ENCODE measurements around the gene TPSG1.

Gene TPSG1

DNA sequence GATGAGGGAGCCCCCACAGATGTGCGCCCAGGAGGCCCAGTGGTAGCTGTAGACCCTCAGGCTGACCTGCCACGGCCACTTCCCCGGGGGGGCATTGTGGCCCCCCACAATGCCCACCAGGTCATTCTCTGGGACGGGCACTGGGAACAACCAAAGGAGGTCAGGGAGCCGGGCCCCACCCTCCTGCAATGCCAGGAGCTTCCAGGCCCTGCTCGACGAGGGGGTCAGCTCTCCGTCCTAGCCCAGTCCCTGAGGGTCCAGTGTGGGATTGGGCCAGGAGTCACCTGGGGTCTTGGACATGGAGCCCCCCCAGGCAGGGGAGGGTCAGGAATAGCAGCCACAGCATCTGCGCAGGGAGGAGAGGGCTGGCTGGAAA lies 37.8 kb upstream of the TPSG1 start:
- no peak overlapping the region for H3K27ac ChIP-seq (replicated peaks)
- no peak overlapping the region for H3K4me3 ChIP-seq (replicated peaks; ENCODE audit: insufficient read depth, low read length)
- DNase-seq (ENCODE audit: low read depth in 1 of 2, low spot score in 1 of 2) = no peak
- peaks cover 36% of the 10 kb centered on the region for H3K27me3 ChIP-seq (ENCODE audit: insufficient read depth, poor library complexity, severe bottlenecking)
- no peak for TF ChIP-seq GABPA (IDR thresholded peaks at IDR 0.05; ENCODE audit: low read depth)
- TF ChIP-seq, protein P1, sequence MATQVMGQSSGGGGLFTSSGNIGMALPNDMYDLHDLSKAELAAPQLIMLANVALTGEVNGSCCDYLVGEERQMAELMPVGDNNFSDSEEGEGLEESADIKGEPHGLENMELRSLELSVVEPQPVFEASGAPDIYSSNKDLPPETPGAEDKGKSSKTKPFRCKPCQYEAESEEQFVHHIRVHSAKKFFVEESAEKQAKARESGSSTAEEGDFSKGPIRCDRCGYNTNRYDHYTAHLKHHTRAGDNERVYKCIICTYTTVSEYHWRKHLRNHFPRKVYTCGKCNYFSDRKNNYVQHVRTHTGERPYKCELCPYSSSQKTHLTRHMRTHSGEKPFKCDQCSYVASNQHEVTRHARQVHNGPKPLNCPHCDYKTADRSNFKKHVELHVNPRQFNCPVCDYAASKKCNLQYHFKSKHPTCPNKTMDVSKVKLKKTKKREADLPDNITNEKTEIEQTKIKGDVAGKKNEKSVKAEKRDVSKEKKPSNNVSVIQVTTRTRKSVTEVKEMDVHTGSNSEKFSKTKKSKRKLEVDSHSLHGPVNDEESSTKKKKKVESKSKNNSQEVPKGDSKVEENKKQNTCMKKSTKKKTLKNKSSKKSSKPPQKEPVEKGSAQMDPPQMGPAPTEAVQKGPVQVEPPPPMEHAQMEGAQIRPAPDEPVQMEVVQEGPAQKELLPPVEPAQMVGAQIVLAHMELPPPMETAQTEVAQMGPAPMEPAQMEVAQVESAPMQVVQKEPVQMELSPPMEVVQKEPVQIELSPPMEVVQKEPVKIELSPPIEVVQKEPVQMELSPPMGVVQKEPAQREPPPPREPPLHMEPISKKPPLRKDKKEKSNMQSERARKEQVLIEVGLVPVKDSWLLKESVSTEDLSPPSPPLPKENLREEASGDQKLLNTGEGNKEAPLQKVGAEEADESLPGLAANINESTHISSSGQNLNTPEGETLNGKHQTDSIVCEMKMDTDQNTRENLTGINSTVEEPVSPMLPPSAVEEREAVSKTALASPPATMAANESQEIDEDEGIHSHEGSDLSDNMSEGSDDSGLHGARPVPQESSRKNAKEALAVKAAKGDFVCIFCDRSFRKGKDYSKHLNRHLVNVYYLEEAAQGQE (IDR thresholded peaks at IDR 0.05; ENCODE audit: insufficient replicate concordance, low read depth) = no peak
- no peak for TF ChIP-seq SPI1 (IDR thresholded peaks at IDR 0.05; ENCODE audit: borderline replicate concordance, low read depth)
- TF ChIP-seq, protein P2, sequence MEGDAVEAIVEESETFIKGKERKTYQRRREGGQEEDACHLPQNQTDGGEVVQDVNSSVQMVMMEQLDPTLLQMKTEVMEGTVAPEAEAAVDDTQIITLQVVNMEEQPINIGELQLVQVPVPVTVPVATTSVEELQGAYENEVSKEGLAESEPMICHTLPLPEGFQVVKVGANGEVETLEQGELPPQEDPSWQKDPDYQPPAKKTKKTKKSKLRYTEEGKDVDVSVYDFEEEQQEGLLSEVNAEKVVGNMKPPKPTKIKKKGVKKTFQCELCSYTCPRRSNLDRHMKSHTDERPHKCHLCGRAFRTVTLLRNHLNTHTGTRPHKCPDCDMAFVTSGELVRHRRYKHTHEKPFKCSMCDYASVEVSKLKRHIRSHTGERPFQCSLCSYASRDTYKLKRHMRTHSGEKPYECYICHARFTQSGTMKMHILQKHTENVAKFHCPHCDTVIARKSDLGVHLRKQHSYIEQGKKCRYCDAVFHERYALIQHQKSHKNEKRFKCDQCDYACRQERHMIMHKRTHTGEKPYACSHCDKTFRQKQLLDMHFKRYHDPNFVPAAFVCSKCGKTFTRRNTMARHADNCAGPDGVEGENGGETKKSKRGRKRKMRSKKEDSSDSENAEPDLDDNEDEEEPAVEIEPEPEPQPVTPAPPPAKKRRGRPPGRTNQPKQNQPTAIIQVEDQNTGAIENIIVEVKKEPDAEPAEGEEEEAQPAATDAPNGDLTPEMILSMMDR (IDR thresholded peaks at IDR 0.05; ENCODE audit: insufficient read depth, low read length) = no peak
- no peak for TF ChIP-seq POLR2AphosphoS5 (IDR thresholded peaks at IDR 0.05; ENCODE audit: low read depth)

DNA sequence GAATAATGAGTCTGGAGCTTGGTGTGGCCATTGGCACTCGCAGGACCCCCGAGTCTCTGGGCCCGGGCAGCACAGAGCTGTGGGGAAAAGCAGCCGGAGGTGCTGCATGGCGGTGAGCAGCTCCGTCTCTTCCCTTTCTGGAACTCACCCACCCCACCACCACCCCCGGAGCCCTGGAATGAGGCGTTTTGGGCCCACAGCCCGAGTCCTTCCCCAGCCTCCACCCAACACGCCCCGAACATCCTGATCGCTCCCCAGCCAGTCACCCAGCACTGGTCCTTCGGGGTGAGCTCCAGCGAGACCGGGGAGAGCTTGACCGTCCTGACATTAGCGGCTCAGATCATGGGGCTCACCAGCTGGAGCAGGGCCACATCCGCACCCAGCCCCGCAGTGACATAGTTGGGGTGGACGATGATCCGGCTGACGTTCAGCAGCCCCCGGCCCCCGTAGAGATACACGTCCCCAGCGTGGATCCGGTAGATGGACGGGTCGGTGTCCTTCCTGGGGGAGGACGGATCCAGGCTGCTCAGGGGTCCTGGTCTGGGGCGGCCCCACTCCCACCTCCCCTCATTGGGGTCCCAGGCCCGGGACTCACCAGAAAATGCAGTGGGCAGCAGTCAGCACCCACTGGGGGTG lies 37.3 kb upstream of the TPSG1 start:
- Histone ChIP-seq H3K27ac (replicated peaks) (no peak overlapping the region), H3K27me3 (ENCODE audit: insufficient read depth, poor library complexity, severe bottlenecking) (peaks cover 36% of the 10 kb centered on the region), H3K4me3 (replicated peaks; ENCODE audit: insufficient read depth, low read length) (no peak overlapping the region)
- TF ChIP-seq, protein P1 (IDR thresholded peaks at IDR 0.05; ENCODE audit: insufficient replicate concordance, low read depth) = no peak
- TF ChIP-seq SPI1 (IDR thresholded peaks at IDR 0.05; ENCODE audit: borderline replicate concordance, low read depth) (no peak), POLR2AphosphoS5 (IDR thresholded peaks at IDR 0.05; ENCODE audit: low read depth) (no peak), GABPA (IDR thresholded peaks at IDR 0.05; ENCODE audit: low read depth) (no peak)
- TF ChIP-seq, protein P2 (IDR thresholded peaks at IDR 0.05; ENCODE audit: insufficient read depth, low read length) = no peak
- DNase-seq (ENCODE audit: low read depth in 1 of 2, low spot score in 1 of 2) = no peak

DNA sequence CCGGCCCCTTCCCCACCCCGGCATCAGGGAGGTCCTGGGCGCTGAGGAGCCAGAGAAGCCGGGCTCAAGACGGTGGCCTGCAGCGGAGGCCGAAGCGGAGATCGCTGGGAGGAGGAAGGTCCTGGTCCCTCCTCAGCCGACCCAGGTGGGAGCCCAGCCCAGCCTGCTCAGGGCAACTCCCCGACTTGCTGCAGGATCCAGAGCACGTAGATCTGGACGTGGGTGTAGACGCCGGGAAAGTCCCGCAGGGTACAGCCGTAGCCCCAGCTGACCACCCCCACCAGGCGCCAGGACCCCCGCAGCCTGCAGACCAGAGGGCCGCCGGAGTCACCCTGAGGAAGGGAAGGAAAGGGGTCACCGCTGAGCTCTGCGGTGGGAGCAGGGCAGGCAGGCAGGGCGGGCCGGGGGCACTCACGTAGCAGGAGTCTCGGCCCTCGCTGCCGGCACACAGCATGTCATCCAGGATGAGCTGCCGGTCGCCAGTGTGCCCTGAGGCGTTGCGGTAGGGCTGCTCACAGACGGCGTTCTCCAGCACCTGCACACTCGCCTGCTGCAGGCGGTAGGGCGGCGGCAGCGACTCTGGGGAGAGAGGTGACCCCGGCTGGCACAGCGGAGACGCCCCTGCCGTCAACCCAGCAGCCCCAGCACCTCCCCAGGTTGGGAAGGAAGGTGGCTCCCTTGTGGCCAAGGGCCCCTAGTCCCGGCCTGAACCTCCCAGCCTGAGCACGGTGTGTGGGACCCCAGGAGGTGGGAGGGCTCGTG lies 36.2 kb upstream of the TPSG1 start:
- Histone ChIP-seq H3K27me3 (ENCODE audit: insufficient read depth, poor library complexity, severe bottlenecking) (peaks cover 36% of the 10 kb centered on the region), H3K27ac (replicated peaks) (no peak overlapping the region), H3K4me3 (replicated peaks; ENCODE audit: insufficient read depth, low read length) (no peak overlapping the region)
- TF ChIP-seq, protein P1 (IDR thresholded peaks at IDR 0.05; ENCODE audit: insufficient replicate concordance, low read depth) = no peak
- TF ChIP-seq, protein P2 (IDR thresholded peaks at IDR 0.05; ENCODE audit: insufficient read depth, low read length) = no peak
- TF ChIP-seq POLR2AphosphoS5 (IDR thresholded peaks at IDR 0.05; ENCODE audit: low read depth) (no peak), GABPA (IDR thresholded peaks at IDR 0.05; ENCODE audit: low read depth) (no peak), SPI1 (IDR thresholded peaks at IDR 0.05; ENCODE audit: borderline replicate concordance, low read depth) (no peak)
- no peak for DNase-seq (ENCODE audit: low read depth in 1 of 2, low spot score in 1 of 2)

All from HL-60 (cell line).